A549 (cell line): Measurements from ENCODE around the gene THRAP3. TPM values are rescaled to one million over a fixed set of nuclear protein-coding genes. Genes with fewer than 3 reads are reported as not detected.

Experiments
- ATAC-seq, 2 experiments: fragments of 200-7000 bp in 1 of 2; fragments of >200 bp in 1 of 2; cut with Nextera tagmentation in 1 of 2; cut with Tn5 transposase in 1 of 2; 3 replicates each; pipeline versions ENCODE4 v1.8.0 to v1.9.1; 2018 to 2020; ENCODE audit warnings: mild to moderate bottlenecking in 1 of 2, moderate library complexity in 1 of 2
- CTCF ChIA-PET: fragments of 300-600 bp; sonication (Branson Sonifier 250); formaldehyde crosslinking; extraction: SDS; loops from one replicate; lab custom pipeline; 2021; ENCODE audit warnings: antibody characterized with exemption, inconsistent platforms; lab: Yijun Ruan, JAX
- POLR2A ChIA-PET: fragments of 350-600 bp; formaldehyde crosslinking; extraction: SDS; loops from one replicate; lab custom pipeline; 2021; ENCODE audit warnings: antibody characterized with exemption, inconsistent platforms; lab: Yijun Ruan, JAX
- DNase-seq, 2 experiments: peaks; one replicate each; pipeline versions ENCODE4 v3.0.0 to v3.0.0-alpha.2; 2011 to 2016; ENCODE audit warnings: low read depth in 1 of 2, low spot score in 1 of 2
- FAIRE-seq: peaks from 2 replicates; lab custom pipeline; 2011; peaks lifted over from hg19 to GRCh38; lab: Jason Lieb, UNC
- H3K27ac ChIP-seq, 2 experiments: fragments of >200 bp; sonication (Bioruptor Twin); formaldehyde crosslinking; 3 replicates each; pipeline ENCODE4 v1.5.1; 2016 to 2017
- H3K4me1 ChIP-seq: fragments of >200 bp; sonication (Bioruptor Twin); formaldehyde crosslinking; 3 replicates; pipeline ENCODE4 v1.6.1; 2016
- H3K4me2 ChIP-seq: fragments of >200 bp; sonication (Bioruptor Twin); formaldehyde crosslinking; 3 replicates; pipeline ENCODE4 v1.6.1; 2016
- H3K4me3 ChIP-seq: fragments of >200 bp; sonication (Bioruptor Twin); formaldehyde crosslinking; 3 replicates; pipeline ENCODE4 v1.5.1; 2016
- H3K9me3 ChIP-seq: fragments of >200 bp; sonication (Bioruptor Twin); formaldehyde crosslinking; 3 replicates; pipeline ENCODE4 v1.6.1; 2016
- BHLHE40 ChIP-seq: IDR thresholded peaks from 2 replicates; pipeline ENCODE4 v1.6.1; 2012; ENCODE audit warnings: low read depth, low read length, inconsistent platforms
- CBX8 ChIP-seq: fragments of 200-600 bp; sonication (generic); IDR thresholded peaks from 2 replicates; pipeline ENCODE4 v1.6.1; 2016
- CEBPB ChIP-seq, 2 experiments: fragments of >200 bp in 1 of 2; sonication (Bioruptor Twin) in 1 of 2; formaldehyde crosslinking in 1 of 2; IDR thresholded peaks; 2 replicates each; pipeline ENCODE4 v1.6.1; 2012 to 2016
- CHD4 ChIP-seq: fragments of 200-600 bp; sonication (generic); IDR thresholded peaks from 2 replicates; pipeline ENCODE4 v1.6.1; 2016; ENCODE audit warnings: antibody characterized with exemption, mild to moderate bottlenecking, borderline replicate concordance
- EHF ChIP-seq: fragments of 250-450 bp; sonication (Bioruptor Pico); IDR thresholded peaks from 2 replicates; pipeline ENCODE4 v1.5.0; 2020; ENCODE audit warnings: mild to moderate bottlenecking
- FOSB ChIP-seq: fragments of 250-450 bp; sonication (Bioruptor Pico); IDR thresholded peaks from 2 replicates; pipeline ENCODE4 v1.5.0; 2020; ENCODE audit warnings: mild to moderate bottlenecking, moderate library complexity
- FOSL2 ChIP-seq, 2 experiments: fragments of 450-650 bp in 1 of 2; fragments of >200 bp in 1 of 2; sonication (Bioruptor Twin) in 1 of 2; formaldehyde crosslinking; IDR thresholded peaks; 2 replicates each; pipeline versions ENCODE4 v1.5.0 to v1.6.1; 2016 to 2020; ENCODE audit warnings: mild to moderate bottlenecking in 1 of 2, moderate library complexity in 1 of 2
- GATA3 ChIP-seq: IDR thresholded peaks from 2 replicates; pipeline ENCODE4 v1.6.1; 2012; ENCODE audit warnings: borderline replicate concordance
- HOXA7 ChIP-seq: fragments of 250-450 bp; sonication (Bioruptor Pico); IDR thresholded peaks from 2 replicates; pipeline ENCODE4 v1.5.0; 2020; ENCODE audit warnings: mild to moderate bottlenecking, moderate library complexity
- HOXB13 ChIP-seq: fragments of 250-450 bp; sonication (Bioruptor Pico); IDR thresholded peaks from 2 replicates; pipeline ENCODE4 v1.5.0; 2020; ENCODE audit warnings: low read depth, mild to moderate bottlenecking, moderate library complexity
- KDM5A ChIP-seq: fragments of 200-600 bp; sonication (generic); IDR thresholded peaks from 2 replicates; pipeline ENCODE4 v1.6.1; 2016; ENCODE audit warnings: antibody characterized with exemption, mild to moderate bottlenecking
- NFE2L2 ChIP-seq: fragments of 150-350 bp; conservative IDR thresholded peaks from 2 replicates; pipeline ENCODE4 v1.6.1; 2014; ENCODE audit warnings: low read length
- NPAS2 ChIP-seq: fragments of 250-450 bp; sonication (Bioruptor Pico); IDR thresholded peaks from 2 replicates; pipeline ENCODE4 v1.8.0; 2022; ENCODE audit warnings: mild to moderate bottlenecking, moderate library complexity, borderline replicate concordance
- PHF8 ChIP-seq: fragments of 200-600 bp; sonication (generic); IDR thresholded peaks from 2 replicates; pipeline ENCODE4 v1.6.1; 2016; ENCODE audit warnings: low read depth, mild to moderate bottlenecking, antibody characterized with exemption, moderate library complexity, borderline replicate concordance
- POLR2AphosphoS2 ChIP-seq: conservative IDR thresholded peaks from 2 replicates; pipeline ENCODE4 v1.6.1; 2012; ENCODE audit warnings: low read length, improper control_type of control experiment, inconsistent platforms
- SREBF2 ChIP-seq: fragments of 450-650 bp; IDR thresholded peaks from 2 replicates; pipeline ENCODE4 v1.6.1; 2014; ENCODE audit warnings: mild to moderate bottlenecking, moderate library complexity
- ZFP36 ChIP-seq: fragments of 450-650 bp; IDR thresholded peaks from 2 replicates; pipeline ENCODE4 v1.6.1; 2014; ENCODE audit warnings: borderline replicate concordance; ENCODE audit not compliant: partially characterized antibody
- ZSCAN20 ChIP-seq: fragments of 250-450 bp; sonication (Bioruptor Pico); IDR thresholded peaks from 2 replicates; pipeline ENCODE4 v1.8.0; 2022; ENCODE audit warnings: mild to moderate bottlenecking, moderate library complexity
- WGBS: methylation state at CpG from one replicate; pipeline ENCODE4 v1.1.6; 2017; ENCODE audit errors: missing lambda C conversion rate; 5-methylcytosine and 5-hydroxymethylcytosine counted together
- polyA plus RNA-seq, 4 experiments: library from polyadenylated mRNA; depleted of rRNA in 3 of 4; stranded (reverse); fragments of >200 nt; fragmentation: RNase III in 1 of 4; extraction: RNeasy Plus Mini Kit Qiagen cat#74134 plus additional on column Dnase treatment in 1 of 4; gene quantifications; 2 replicates in 3 of 4; 3 replicates in 1 of 4; pipeline ENCODE4 v1.2.3, GENCODE V29; 2011 to 2017
- TF ChIP-seq, protein P1 (sequence below): fragments of >200 bp; sonication (Bioruptor Twin); formaldehyde crosslinking; IDR thresholded peaks from 2 replicates; pipeline ENCODE4 v1.6.1; 2016
- TF ChIP-seq, protein P2 (sequence below): IDR thresholded peaks from 2 replicates; pipeline ENCODE4 v1.6.1; 2012; ENCODE audit warnings: low read depth, borderline replicate concordance
- TF ChIP-seq, protein P3 (sequence below): fragments of 250-450 bp; sonication (Bioruptor Pico); IDR thresholded peaks from 2 replicates; pipeline ENCODE4 v1.5.0; 2020; ENCODE audit warnings: low read depth, mild to moderate bottlenecking, moderate library complexity
- TF ChIP-seq, protein P4 (sequence below): fragments of >200 bp; sonication (Bioruptor Twin); formaldehyde crosslinking; IDR thresholded peaks from 3 replicates; pipeline ENCODE4 v1.5.1; 2016

Gene THRAP3
- polyA plus RNA-seq, 2 of the 4 experiments (the other 2 are of a cell fraction) = 60.0 to 60.7 TPM

DNA sequence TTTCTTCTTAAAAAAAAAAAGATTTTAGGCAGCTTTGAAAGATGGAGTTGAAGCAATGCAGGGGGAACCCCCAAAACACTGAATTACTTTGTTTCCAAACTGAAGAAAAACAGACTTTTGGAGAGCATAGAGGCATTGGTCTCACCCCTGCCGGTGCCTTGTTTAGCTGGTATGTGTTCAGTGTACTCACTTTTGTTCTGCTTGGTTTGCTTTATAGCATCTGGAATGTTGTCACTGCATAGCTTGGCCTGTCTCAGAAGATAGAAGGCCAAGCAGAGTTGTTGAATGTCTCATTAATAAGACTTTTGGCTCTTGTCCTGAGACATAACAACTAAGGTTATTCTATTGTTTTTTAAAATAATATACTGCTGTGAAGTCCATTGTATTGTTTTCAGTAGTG lies 6.9 kb downstream of the THRAP3 start:
- ChIA-PET CTCF (interaction anchor here (0.7 to 1.0 kb wide), 3 partner anchors 59 to 1577 kb away, joined by 3 to 5 read pairs (median 3); partner anchors contain the start of gene YRDC), POLR2A (no interaction called here)
- Histone ChIP-seq H3K4me2 (no peak overlapping the region), H3K4me1 (peaks cover 11% of the 10 kb centered on the region; the same call in 2 of the 3 replicates), H3K9me3 (no peaks in the 10 kb centered on the region), H3K27ac (no peak overlapping the region), H3K4me3 (no peak overlapping the region)
- TF ChIP-seq FOSB (no peak), ZFP36 (no peak)
- TF ChIP-seq, protein P1, sequence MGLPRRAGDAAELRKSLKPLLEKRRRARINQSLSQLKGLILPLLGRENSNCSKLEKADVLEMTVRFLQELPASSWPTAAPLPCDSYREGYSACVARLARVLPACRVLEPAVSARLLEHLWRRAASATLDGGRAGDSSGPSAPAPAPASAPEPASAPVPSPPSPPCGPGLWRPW = no peak
- 64% methylated on average over 1 of the region's 1 CpG for WGBS
- ATAC-seq (no peak), DNase-seq (no peak), FAIRE-seq (no peak)

DNA sequence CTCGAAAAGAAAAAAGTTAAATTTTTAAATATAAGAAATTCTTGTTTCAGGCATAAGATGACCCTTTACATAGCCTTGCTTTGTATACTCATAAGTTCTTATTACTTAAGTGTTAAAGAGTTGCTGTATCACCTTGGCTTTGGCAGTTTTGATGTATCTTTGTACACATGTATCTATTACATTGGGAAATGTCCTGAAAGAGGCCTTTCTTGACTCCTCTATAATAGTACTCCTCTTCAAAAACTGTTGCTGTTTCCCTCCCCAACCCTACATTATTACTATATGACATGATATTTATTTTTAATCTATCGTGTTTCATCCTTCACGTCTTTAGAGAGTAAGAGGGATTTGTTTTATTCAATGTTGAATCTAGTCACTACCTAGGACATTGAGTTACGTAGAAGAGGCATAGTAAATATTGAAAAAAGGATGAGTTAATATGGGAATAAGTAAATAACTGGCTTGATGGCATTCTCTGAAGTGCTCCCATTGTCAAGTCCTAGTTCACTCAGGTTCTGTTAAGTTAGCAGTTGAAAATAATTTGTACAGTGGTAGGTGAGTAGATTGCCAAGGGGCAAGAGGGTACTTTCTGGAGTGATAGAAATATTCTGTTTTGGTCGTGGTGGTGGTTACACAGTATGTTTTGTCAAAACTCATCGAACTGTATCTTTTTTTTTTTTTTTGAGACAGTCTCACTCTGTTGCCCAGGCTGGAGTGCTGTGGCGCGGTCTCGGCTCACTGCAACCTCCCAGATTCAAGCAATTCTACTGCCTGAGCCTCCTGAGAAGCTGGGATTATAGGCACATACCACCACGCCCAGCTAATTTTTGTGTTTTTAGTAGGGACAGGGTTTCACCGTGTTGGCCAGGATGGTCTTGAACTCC lies 8.2 kb downstream of the THRAP3 start:
- WGBS = 87% methylated on average over 11 of the region's 11 CpGs

DNA sequence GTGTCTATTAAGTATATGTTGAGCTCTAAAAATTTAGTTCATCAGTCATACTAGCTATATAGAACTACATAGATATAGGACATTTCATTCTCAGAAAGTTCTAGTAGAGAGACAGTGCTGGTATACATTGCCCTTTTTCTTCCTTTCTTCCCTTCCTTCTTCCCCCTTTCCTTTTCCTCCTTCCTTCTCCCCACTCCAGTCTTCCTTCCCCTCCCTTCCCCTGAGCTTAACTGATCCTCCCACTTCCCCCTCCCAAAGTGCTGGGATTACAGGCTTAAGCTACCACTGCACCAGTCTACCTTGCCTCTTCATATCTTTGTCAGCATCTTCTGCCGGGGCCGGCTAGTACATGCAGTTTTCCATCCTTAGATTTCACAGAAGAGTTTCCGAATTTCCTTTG lies 12.1 kb downstream of the THRAP3 start:
- ATAC-seq (peak in 1 of 2 experiments; percentile 34; a peak in 1 of 6 replicates), DNase-seq (no peak), FAIRE-seq (no peak)
- ChIA-PET CTCF (interaction anchor here (1.3 kb wide), 2 partner anchors 11 to 86 kb away, joined by 4 read pairs; no protein-coding TSS in a partner anchor), POLR2A (interaction anchor here (0.7 to 3.8 kb wide), 2 partner anchors 9 to 12 kb away, joined by 3 to 18 read pairs; partner anchors contain the start of gene THRAP3)
- 71% methylated on average over 3 of the region's 3 CpGs for WGBS
- Histone ChIP-seq H3K27ac (no peak overlapping the region), H3K4me2 (no peak overlapping the region), H3K4me3 (no peak overlapping the region), H3K9me3 (no peaks in the 10 kb centered on the region), H3K4me1 (peaks cover 13% of the 10 kb centered on the region; the same call in 2 of the 3 replicates)
- TF ChIP-seq, protein P2, sequence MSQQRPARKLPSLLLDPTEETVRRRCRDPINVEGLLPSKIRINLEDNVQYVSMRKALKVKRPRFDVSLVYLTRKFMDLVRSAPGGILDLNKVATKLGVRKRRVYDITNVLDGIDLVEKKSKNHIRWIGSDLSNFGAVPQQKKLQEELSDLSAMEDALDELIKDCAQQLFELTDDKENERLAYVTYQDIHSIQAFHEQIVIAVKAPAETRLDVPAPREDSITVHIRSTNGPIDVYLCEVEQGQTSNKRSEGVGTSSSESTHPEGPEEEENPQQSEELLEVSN = no peak
- TF ChIP-seq PHF8 = no peak
- TF ChIP-seq, protein P3, sequence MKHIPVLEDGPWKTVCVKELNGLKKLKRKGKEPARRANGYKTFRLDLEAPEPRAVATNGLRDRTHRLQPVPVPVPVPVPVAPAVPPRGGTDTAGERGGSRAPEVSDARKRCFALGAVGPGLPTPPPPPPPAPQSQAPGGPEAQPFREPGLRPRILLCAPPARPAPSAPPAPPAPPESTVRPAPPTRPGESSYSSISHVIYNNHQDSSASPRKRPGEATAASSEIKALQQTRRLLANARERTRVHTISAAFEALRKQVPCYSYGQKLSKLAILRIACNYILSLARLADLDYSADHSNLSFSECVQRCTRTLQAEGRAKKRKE (CRISPR knock-in tag) = no peak
- TF ChIP-seq NFE2L2 = no peak
- no peak for TF ChIP-seq KDM5A
- TF ChIP-seq CHD4 = no peak
- TF ChIP-seq, protein P1 = no peak
- TF ChIP-seq CEBPB (IDR thresholded peaks at IDR 0.05) = no peak
- TF ChIP-seq FOSL2 (IDR thresholded peaks at IDR 0.05) = no peak
- no peak for TF ChIP-seq FOSL2 (CRISPR knock-in tag; IDR thresholded peaks at IDR 0.05)
- TF ChIP-seq BHLHE40 = no peak
- TF ChIP-seq EHF (CRISPR knock-in tag) = no peak
- no peak for TF ChIP-seq CBX8
- TF ChIP-seq, protein P4, sequence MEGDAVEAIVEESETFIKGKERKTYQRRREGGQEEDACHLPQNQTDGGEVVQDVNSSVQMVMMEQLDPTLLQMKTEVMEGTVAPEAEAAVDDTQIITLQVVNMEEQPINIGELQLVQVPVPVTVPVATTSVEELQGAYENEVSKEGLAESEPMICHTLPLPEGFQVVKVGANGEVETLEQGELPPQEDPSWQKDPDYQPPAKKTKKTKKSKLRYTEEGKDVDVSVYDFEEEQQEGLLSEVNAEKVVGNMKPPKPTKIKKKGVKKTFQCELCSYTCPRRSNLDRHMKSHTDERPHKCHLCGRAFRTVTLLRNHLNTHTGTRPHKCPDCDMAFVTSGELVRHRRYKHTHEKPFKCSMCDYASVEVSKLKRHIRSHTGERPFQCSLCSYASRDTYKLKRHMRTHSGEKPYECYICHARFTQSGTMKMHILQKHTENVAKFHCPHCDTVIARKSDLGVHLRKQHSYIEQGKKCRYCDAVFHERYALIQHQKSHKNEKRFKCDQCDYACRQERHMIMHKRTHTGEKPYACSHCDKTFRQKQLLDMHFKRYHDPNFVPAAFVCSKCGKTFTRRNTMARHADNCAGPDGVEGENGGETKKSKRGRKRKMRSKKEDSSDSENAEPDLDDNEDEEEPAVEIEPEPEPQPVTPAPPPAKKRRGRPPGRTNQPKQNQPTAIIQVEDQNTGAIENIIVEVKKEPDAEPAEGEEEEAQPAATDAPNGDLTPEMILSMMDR = no peak
- TF ChIP-seq HOXA7 (CRISPR knock-in tag) = no peak
- TF ChIP-seq HOXB13 = no peak
- TF ChIP-seq POLR2AphosphoS2 = no peak
- TF ChIP-seq ZSCAN20 (CRISPR knock-in tag) = no peak

More for the DNA sequence above, 8.2 kb downstream of the THRAP3 start:
- CTCF ChIA-PET = no interaction called here
- Histone ChIP-seq H3K4me1 (peaks cover 4% of the 10 kb centered on the region; the same call in 1 of the 3 replicates), H3K4me3 (no peak overlapping the region), H3K27ac (no peak overlapping the region), H3K9me3 (no peaks in the 10 kb centered on the region), H3K4me2 (no peak overlapping the region)
- ATAC-seq = no peak
- DNase-seq = no peak
- FAIRE-seq = no peak
- TF ChIP-seq NPAS2 = no peak
- no peak for TF ChIP-seq GATA3
- no peak for TF ChIP-seq SREBF2
- TF ChIP-seq, all 56 proteins: peak for 0
- POLR2A ChIA-PET = no interaction called here
